DOHH2 (cell line): ENCODE measurements around the gene CELF3.
A peak's percentile ranks its signal among the peaks of the same experiment; 100 is the strongest.

ENCODE experiments used
- H3F3A ChIP-seq: fragments of 200-600 bp; sonication (generic), shearing (Covaris generic); 2 replicates; pipeline ENCODE4 v1.6.0; 2016; ENCODE audit warnings: antibody characterized with exemption, mild to moderate bottlenecking; ENCODE audit not compliant: control insufficient read depth, insufficient read depth
- H3K27ac ChIP-seq: fragments of 200-600 bp; sonication (generic); 2 replicates; pipeline ENCODE4 v1.5.1; 2014; ENCODE audit warnings: low read depth, mild to moderate bottlenecking, low read length, moderate library complexity
- H3K27me3 ChIP-seq: fragments of 200-600 bp; sonication (generic); 2 replicates; pipeline ENCODE4 v1.6.1; 2014; ENCODE audit warnings: mild to moderate bottlenecking, low read length, mixed read lengths; ENCODE audit not compliant: control insufficient read depth
- H3K36me3 ChIP-seq: fragments of 200-600 bp; sonication (generic); 2 replicates; pipeline ENCODE4 v1.6.1; 2014; ENCODE audit warnings: mild to moderate bottlenecking, low read length, moderate library complexity, mixed read lengths; ENCODE audit not compliant: control insufficient read depth
- H3K4me1 ChIP-seq: fragments of 200-600 bp; sonication (generic); 2 replicates; pipeline ENCODE4 v1.6.1; 2014; ENCODE audit warnings: mild to moderate bottlenecking, low read length, mixed read lengths; ENCODE audit not compliant: control insufficient read depth
- H3K4me2 ChIP-seq: fragments of 200-600 bp; sonication (generic); 2 replicates; pipeline ENCODE4 v1.6.0; 2014; ENCODE audit warnings: mild to moderate bottlenecking, low read length, moderate library complexity
- H3K4me3 ChIP-seq: fragments of 200-600 bp; sonication (generic); 2 replicates; pipeline ENCODE4 v1.5.1; 2014; ENCODE audit warnings: mild to moderate bottlenecking, low read length, mixed read lengths
- H3K79me2 ChIP-seq: fragments of 200-600 bp; sonication (generic); 2 replicates; pipeline ENCODE4 v1.6.1; 2014; ENCODE audit warnings: mild to moderate bottlenecking, low read length, mixed read lengths; ENCODE audit not compliant: control insufficient read depth
- H3K9me2 ChIP-seq: fragments of 200-600 bp; sonication (generic); replicated peaks from 2 replicates; pipeline ENCODE4 v1.6.1; 2014; ENCODE audit warnings: mild to moderate bottlenecking, low read length, mixed read lengths; ENCODE audit not compliant: control insufficient read depth
- H3K9me3 ChIP-seq: fragments of 200-600 bp; sonication (generic); 2 replicates; pipeline ENCODE4 v1.6.1; 2014; ENCODE audit warnings: antibody characterized with exemption, low read length, mixed read lengths; ENCODE audit not compliant: control insufficient read depth, insufficient read depth
- H4K20me1 ChIP-seq: fragments of 200-600 bp; sonication (generic); 2 replicates; pipeline ENCODE4 v1.6.0; 2014; ENCODE audit warnings: low read depth, mild to moderate bottlenecking, antibody characterized with exemption, low read length, moderate library complexity; ENCODE audit not compliant: control insufficient read depth, insufficient read depth
- CTCF ChIP-seq: fragments of 200-600 bp; sonication (generic); IDR thresholded peaks from one replicate; pipeline ENCODE4 v1.5.1; 2014; ENCODE audit warnings: antibody characterized with exemption, mild to moderate bottlenecking, low read depth, low read length; ENCODE audit not compliant: poor library complexity, severe bottlenecking
- EZH2phosphoT487 ChIP-seq: fragments of 200-600 bp; sonication (generic); IDR thresholded peaks from 2 replicates; pipeline ENCODE4 v1.6.1; 2017; ENCODE audit warnings: borderline replicate concordance, mild to moderate bottlenecking, antibody characterized with exemption, low read length, moderate library complexity, mixed read lengths

The CELF3 gene

GRCh38 chr1:151728151-151729054 is 11.8 kb upstream of the CELF3 start:
- Histone ChIP-seq H3F3A (no peaks in the 10 kb centered on the region), H3K79me2 (no peaks in the 10 kb centered on the region), H3K9me3 (no peaks in the 10 kb centered on the region), H3K4me3 (no peak overlapping the region), H3K9me2 (no peaks in the 10 kb centered on the region), H3K4me2 (no peak overlapping the region), H3K36me3 (no peaks in the 10 kb centered on the region), H3K27ac (no peak overlapping the region), H3K4me1 (no peaks in the 10 kb centered on the region), H4K20me1 (no peaks in the 10 kb centered on the region), H3K27me3 (peaks cover 47% of the 10 kb centered on the region)
- TF ChIP-seq EZH2phosphoT487 = no peak
- no peak for TF ChIP-seq CTCF

- Histone ChIP-seq H4K20me1 (no peaks in the 10 kb centered on the region), H3K4me1 (peaks cover 4% of the 10 kb centered on the region; the same call in 1 of the 2 replicates), H3F3A (no peaks in the 10 kb centered on the region), H3K9me3 (no peaks in the 10 kb centered on the region), H3K4me2 (no peak overlapping the region), H3K27me3 (peaks cover 68% of the 10 kb centered on the region), H3K36me3 (no peaks in the 10 kb centered on the region), H3K27ac (no peak overlapping the region), H3K4me3 (no peak overlapping the region), H3K79me2 (no peaks in the 10 kb centered on the region), H3K9me2 (no peaks in the 10 kb centered on the region)
- TF ChIP-seq EZH2phosphoT487 (no peak), CTCF (no peak)
Measured at GRCh38 chr1:151723726-151724370, 7.2 kb upstream of the CELF3 start.

GRCh38 chr1:151721788-151722510 is 5.3 kb upstream of the CELF3 start:
- TF ChIP-seq CTCF = no peak
- no peak for TF ChIP-seq EZH2phosphoT487
- Histone ChIP-seq H3K27ac (no peak overlapping the region), H3K79me2 (no peaks in the 10 kb centered on the region), H3K9me3 (no peaks in the 10 kb centered on the region), H3K27me3 (peaks cover 76% of the 10 kb centered on the region), H4K20me1 (no peaks in the 10 kb centered on the region), H3F3A (no peaks in the 10 kb centered on the region), H3K4me1 (peaks cover 4% of the 10 kb centered on the region; the same call in 1 of the 2 replicates), H3K4me2 (peak overlapping the region; percentile 46), H3K4me3 (peak overlapping the region; percentile 35), H3K9me2 (no peaks in the 10 kb centered on the region), H3K36me3 (no peaks in the 10 kb centered on the region)
